SK-N-SH (cell line): Measurements from ENCODE around the gene CDH11.

Source experiments
- CTCF ChIP-seq: fragments of 200-600 bp; sonication (generic); IDR thresholded peaks from 2 replicates; pipeline ENCODE4 v1.6.1; 2017; ENCODE audit warnings: antibody characterized with exemption, mild to moderate bottlenecking, moderate library complexity
- RAD21 ChIP-seq: IDR thresholded peaks from 2 replicates; pipeline ENCODE4 v1.6.1; 2012; ENCODE audit warnings: mild to moderate bottlenecking, low read length
- YY1 ChIP-seq: IDR thresholded peaks from 2 replicates; pipeline ENCODE4 v1.4.0; 2012; ENCODE audit warnings: low read depth, mild to moderate bottlenecking

GRCh38 chr16:65099607-65100006 is 22.3 kb downstream of the CDH11 start:
- TF ChIP-seq CTCF (no peak), RAD21 (no peak), YY1 (no peak)
